Measurements from ENCODE around the gene RAD51AP2.

Gene RAD51AP2

GRCh38 chr2:17550907-17551306 lies 32.7 kb upstream of the RAD51AP2 start:
- peaks cover 0 to 13% of the 10 kb centered on the region in 2 donors for H3K27me3 ChIP-seq
- no peaks in the 10 kb centered on the region for H3K4me1 ChIP-seq
- no peak overlapping the region for H3K4me3 ChIP-seq
- no peaks in the 10 kb centered on the region for H3K36me3 ChIP-seq
- TF ChIP-seq CTCF (IDR thresholded peaks at IDR 0.05) = no peak
- H3K27ac ChIP-seq = no peak overlapping the region
- intact Hi-C loops (cut with DNase I; ENCODE audit: low total_unique reads) = no loop called here
- H3K9me3 ChIP-seq = no peaks in the 10 kb centered on the region
- no peak for DNase-seq

GRCh38 chr2:17547737-17548136 lies 29.5 kb upstream of the RAD51AP2 start:
- no peaks in the 10 kb centered on the region for H3K4me1 ChIP-seq

GRCh38 chr2:17547237-17547636 lies 29.0 kb upstream of the RAD51AP2 start:
- H3K9me3 ChIP-seq = no peaks in the 10 kb centered on the region
- DNase-seq = no peak
- H3K27me3 ChIP-seq = peaks cover 0 to 20% of the 10 kb centered on the region in 2 donors
- no peaks in the 10 kb centered on the region for H3K4me1 ChIP-seq
- no peaks in the 10 kb centered on the region for H3K36me3 ChIP-seq
- intact Hi-C loops (cut with DNase I; ENCODE audit: low total_unique reads) = no loop called here
- no peak for TF ChIP-seq CTCF (IDR thresholded peaks at IDR 0.05)
- no peak overlapping the region for H3K27ac ChIP-seq
- no peak overlapping the region for H3K4me3 ChIP-seq

More at GRCh38 chr2:17547737-17548136, 29.5 kb upstream of the RAD51AP2 start:
- no peak for DNase-seq
- peaks cover 0 to 20% of the 10 kb centered on the region in 2 donors for H3K27me3 ChIP-seq
- TF ChIP-seq CTCF (IDR thresholded peaks at IDR 0.05) = no peak
- no peak overlapping the region for H3K4me3 ChIP-seq
- intact Hi-C loops (cut with DNase I; ENCODE audit: low total_unique reads) = no loop called here
- H3K27ac ChIP-seq = no peak overlapping the region
- H3K36me3 ChIP-seq = no peaks in the 10 kb centered on the region
- no peaks in the 10 kb centered on the region for H3K9me3 ChIP-seq

DNA sequence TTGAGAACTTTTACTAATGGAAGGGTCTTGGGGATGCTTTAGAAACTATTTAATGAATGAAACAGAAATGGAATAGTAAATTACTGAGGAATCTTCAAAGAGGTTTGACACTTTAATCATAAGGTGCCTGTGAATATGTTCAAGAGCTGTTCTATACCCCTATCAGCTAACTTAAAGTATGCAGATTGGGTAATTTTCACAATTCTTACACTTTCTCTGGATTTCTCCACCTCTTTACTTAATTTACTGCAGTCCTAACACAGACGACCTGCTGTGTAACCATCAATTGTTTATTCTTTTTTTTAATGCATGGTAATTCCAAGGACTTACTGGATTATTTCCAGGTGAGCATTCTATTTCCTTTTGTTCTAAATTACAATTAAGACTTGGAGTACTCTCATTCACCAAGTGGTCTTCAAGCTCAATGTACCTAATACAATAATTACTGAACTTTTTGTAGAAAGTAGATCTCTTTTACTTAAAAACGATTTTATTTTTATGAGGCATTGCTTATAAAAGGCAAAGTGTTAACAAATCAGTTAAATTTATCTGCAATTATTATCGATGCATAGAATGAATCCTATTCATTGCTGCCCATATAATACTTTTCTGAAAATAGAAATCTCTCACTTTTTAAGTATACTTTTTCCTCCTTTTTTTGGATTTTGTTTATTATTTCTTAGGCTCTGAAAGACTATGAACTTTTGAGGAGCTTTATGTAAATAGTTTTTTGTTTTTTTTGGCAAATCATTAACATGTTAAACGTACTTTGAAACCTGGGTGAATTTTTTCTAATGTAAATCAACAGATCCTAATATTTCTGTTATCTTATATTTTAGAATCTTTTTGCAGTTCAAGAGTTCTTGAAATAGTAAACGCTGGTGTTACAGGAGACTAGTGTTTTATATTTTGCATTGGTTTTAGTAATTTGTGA lies 27.7 kb upstream of the RAD51AP2 start:
- no peak overlapping the region for H3K4me3 ChIP-seq
- peaks cover 0 to 22% of the 10 kb centered on the region in 2 donors for H3K27me3 ChIP-seq
- peaks cover 0 to 8% (median 7%) of the 10 kb centered on the region in 4 donors for H3K4me1 ChIP-seq
- no peak for TF ChIP-seq CTCF (IDR thresholded peaks at IDR 0.05)
- H3K9me3 ChIP-seq = no peaks in the 10 kb centered on the region
- no peak overlapping the region for H3K27ac ChIP-seq
- intact Hi-C loops (cut with DNase I; ENCODE audit: low total_unique reads) = no loop called here
- DNase-seq = no peak
- H3K36me3 ChIP-seq = no peaks in the 10 kb centered on the region

GRCh38 chr2:17544256-17544655 lies 26.0 kb upstream of the RAD51AP2 start:
- H3K27me3 ChIP-seq = peaks cover 0 to 22% of the 10 kb centered on the region in 2 donors
- no peaks in the 10 kb centered on the region for H3K36me3 ChIP-seq
- H3K4me1 ChIP-seq = peaks cover 0 to 22% (median 11%) of the 10 kb centered on the region in 4 donors
- intact Hi-C loops (cut with DNase I; ENCODE audit: low total_unique reads) = no loop called here
- no peaks in the 10 kb centered on the region for H3K9me3 ChIP-seq
- no peak for DNase-seq
- TF ChIP-seq CTCF (IDR thresholded peaks at IDR 0.05) = no peak
- H3K27ac ChIP-seq = no peak overlapping the region
- no peak overlapping the region for H3K4me3 ChIP-seq

Data from tibial artery (tissue), 4 donors.